A673 (cell line): ENCODE results near the gene NPEPL1.

Experiments used
- EZH2 ChIP-seq: fragments of 200-600 bp; sonication (generic); IDR thresholded peaks from 2 replicates; pipeline ENCODE4 v1.6.1; 2017; ENCODE audit warnings: borderline replicate concordance, low read depth, mild to moderate bottlenecking, mixed read lengths, antibody characterized with exemption, low read length; ENCODE audit not compliant: poor library complexity, severe bottlenecking
- TF ChIP-seq, protein P1 (sequence below): fragments of 300-800, 200-600 bp; sonication (generic); conservative IDR thresholded peaks from 2 replicates; pipeline ENCODE4 v1.5.1; 2017; ENCODE audit warnings: low read depth, mild to moderate bottlenecking, antibody characterized with exemption, low read length, moderate library complexity, mixed read lengths

- no peak for TF ChIP-seq EZH2
- TF ChIP-seq, protein P1, sequence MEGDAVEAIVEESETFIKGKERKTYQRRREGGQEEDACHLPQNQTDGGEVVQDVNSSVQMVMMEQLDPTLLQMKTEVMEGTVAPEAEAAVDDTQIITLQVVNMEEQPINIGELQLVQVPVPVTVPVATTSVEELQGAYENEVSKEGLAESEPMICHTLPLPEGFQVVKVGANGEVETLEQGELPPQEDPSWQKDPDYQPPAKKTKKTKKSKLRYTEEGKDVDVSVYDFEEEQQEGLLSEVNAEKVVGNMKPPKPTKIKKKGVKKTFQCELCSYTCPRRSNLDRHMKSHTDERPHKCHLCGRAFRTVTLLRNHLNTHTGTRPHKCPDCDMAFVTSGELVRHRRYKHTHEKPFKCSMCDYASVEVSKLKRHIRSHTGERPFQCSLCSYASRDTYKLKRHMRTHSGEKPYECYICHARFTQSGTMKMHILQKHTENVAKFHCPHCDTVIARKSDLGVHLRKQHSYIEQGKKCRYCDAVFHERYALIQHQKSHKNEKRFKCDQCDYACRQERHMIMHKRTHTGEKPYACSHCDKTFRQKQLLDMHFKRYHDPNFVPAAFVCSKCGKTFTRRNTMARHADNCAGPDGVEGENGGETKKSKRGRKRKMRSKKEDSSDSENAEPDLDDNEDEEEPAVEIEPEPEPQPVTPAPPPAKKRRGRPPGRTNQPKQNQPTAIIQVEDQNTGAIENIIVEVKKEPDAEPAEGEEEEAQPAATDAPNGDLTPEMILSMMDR = no peak
Observed at GRCh38 chr20:58676161-58676560, 16.4 kb upstream of the NPEPL1 start.
